IMR-90 (cell line): Measurements from ENCODE around the gene LBP. TPM values are rescaled to one million over a fixed set of nuclear protein-coding genes. Genes with fewer than 3 reads are reported as not detected.

Experiments used
- ATAC-seq: fragments of 200-7000 bp; cut with Tn5 transposase; 2 replicates; pipeline ENCODE4 v1.9.1; 2020; ENCODE audit warnings: low read depth, mild to moderate bottlenecking, moderate library complexity
- BruUV-seq: library from RNA; stranded (reverse); fragments of 400-500 nt; replicated peaks from 2 replicates; lab custom pipeline; 2021; lab: Mats Ljungman, UMichigan
- CTCF ChIA-PET: fragments of 300-600 bp; formaldehyde crosslinking; extraction: SDS; loops from one replicate; lab custom pipeline; 2021; ENCODE audit warnings: antibody characterized with exemption; lab: Yijun Ruan, JAX
- POLR2A ChIA-PET: fragments of 300-600 bp; sonication (Branson Sonifier 250); formaldehyde crosslinking; loops from one replicate; lab custom pipeline; 2022; ENCODE audit warnings: antibody characterized with exemption; ENCODE audit not compliant: unreplicated experiment; lab: Charles Lee
- DNase-seq: peaks from one replicate; pipeline ENCODE4 v3.0.0; 2013
- H2AFZ ChIP-seq: replicated peaks from 2 replicates; pipeline ENCODE3; 2013; ENCODE audit warnings: low read length, mild to moderate bottlenecking; ENCODE audit not compliant: poor library complexity
- H2AK5ac ChIP-seq: 2 replicates; pipeline ENCODE4 v1.6.1; 2013; ENCODE audit warnings: low read depth, low read length, inconsistent platforms
- H2AK9ac ChIP-seq: replicated peaks from 2 replicates; pipeline ENCODE3; 2013; ENCODE audit warnings: mild to moderate bottlenecking, low read depth, low read length, moderate library complexity; ENCODE audit not compliant: poor library complexity
- H2BK120ac ChIP-seq: 2 replicates; pipeline ENCODE4 v1.6.1; 2013; ENCODE audit warnings: low read depth, low read length, inconsistent platforms
- H2BK15ac ChIP-seq: 3 replicates; pipeline ENCODE4 v1.6.1; 2013; ENCODE audit warnings: low read depth, low read length, inconsistent platforms
- H2BK20ac ChIP-seq: 2 replicates; pipeline ENCODE4 v1.6.1; 2013; ENCODE audit warnings: low read depth, mild to moderate bottlenecking, inconsistent platforms, low read length, moderate library complexity
- H2BK5ac ChIP-seq: 2 replicates; pipeline ENCODE4 v1.6.1; 2013; ENCODE audit warnings: mild to moderate bottlenecking, low read depth, low read length, inconsistent platforms; ENCODE audit not compliant: poor library complexity, severe bottlenecking
- H3K14ac ChIP-seq: replicated peaks from 2 replicates; pipeline ENCODE4 v1.6.1; 2013; ENCODE audit warnings: low read depth, low read length, inconsistent platforms
- H3K18ac ChIP-seq: 2 replicates; pipeline ENCODE4 v1.6.1; 2013; ENCODE audit warnings: low read depth, low read length, control low read depth
- H3K23ac ChIP-seq: 2 replicates; pipeline ENCODE4 v1.6.1; 2013; ENCODE audit warnings: low read depth, low read length, inconsistent platforms
- H3K27ac ChIP-seq: 2 replicates; pipeline ENCODE4 v1.5.1; 2013; ENCODE audit warnings: mild to moderate bottlenecking, control low read depth, low read length; ENCODE audit not compliant: insufficient read depth
- H3K27me3 ChIP-seq: 2 replicates; pipeline ENCODE4 v1.6.1; 2013; ENCODE audit warnings: low read length; ENCODE audit not compliant: control insufficient read depth, insufficient read depth
- H3K36me3 ChIP-seq: 2 replicates; pipeline ENCODE4 v1.6.1; 2013; ENCODE audit warnings: low read length, mixed read lengths; ENCODE audit not compliant: control insufficient read depth, insufficient read depth
- H3K4ac ChIP-seq: 2 replicates; pipeline ENCODE4 v1.6.1; 2013; ENCODE audit warnings: low read depth, low read length, inconsistent platforms
- H3K4me1 ChIP-seq: 2 replicates; pipeline ENCODE4 v1.6.1; 2013; ENCODE audit warnings: low read length, mixed read lengths; ENCODE audit not compliant: control insufficient read depth, insufficient read depth
- H3K4me2 ChIP-seq: 2 replicates; pipeline ENCODE4 v1.6.1; 2013; ENCODE audit warnings: low read depth, mild to moderate bottlenecking, control low read depth, low read length, moderate library complexity
- H3K4me3 ChIP-seq: 2 replicates; pipeline ENCODE4 v1.5.1; 2013; ENCODE audit warnings: low read depth, mild to moderate bottlenecking, control low read depth, low read length, moderate library complexity; ENCODE audit not compliant: insufficient read depth
- H3K56ac ChIP-seq: 2 replicates; pipeline ENCODE4 v1.6.1; 2013; ENCODE audit warnings: low read length, inconsistent platforms; ENCODE audit not compliant: insufficient read depth; ENCODE audit errors: extremely low read depth
- H3K79me1 ChIP-seq, 2 experiments: 2 replicates each; pipeline ENCODE4 v1.6.1; 2013; ENCODE audit warnings: low read length in 2 of 2, inconsistent platforms in 1 of 2, low read depth in 1 of 2
- H3K9ac ChIP-seq: 2 replicates; pipeline ENCODE4 v1.6.1; 2013; ENCODE audit warnings: low read depth, low read length, control low read depth
- H3K9me1 ChIP-seq: 2 replicates; pipeline ENCODE4 v1.6.1; 2013; ENCODE audit warnings: low read length, inconsistent platforms; ENCODE audit not compliant: insufficient read depth
- H3K9me3 ChIP-seq: 2 replicates; pipeline ENCODE4 v1.6.1; 2013; ENCODE audit warnings: low read length; ENCODE audit not compliant: control insufficient read depth, insufficient read depth
- H4K20me1 ChIP-seq: 2 replicates; pipeline ENCODE4 v1.6.1; 2013; ENCODE audit warnings: low read length, inconsistent platforms; ENCODE audit not compliant: insufficient read depth
- H4K5ac ChIP-seq: 2 replicates; pipeline ENCODE4 v1.6.1; 2013; ENCODE audit warnings: mild to moderate bottlenecking, low read depth, low read length, control low read depth
- H4K8ac ChIP-seq, 2 experiments: 2 replicates each; pipeline ENCODE4 v1.6.1; 2013; ENCODE audit warnings: low read depth in 2 of 2, low read length in 2 of 2, control low read depth in 1 of 2, inconsistent platforms in 1 of 2
- H4K91ac ChIP-seq: 2 replicates; pipeline ENCODE4 v1.6.1; 2013; ENCODE audit warnings: low read depth, low read length, inconsistent platforms; ENCODE audit not compliant: insufficient read depth
- BHLHE40 ChIP-seq: fragments of 150-350 bp; IDR thresholded peaks from 2 replicates; pipeline ENCODE4 v1.6.1; 2016; ENCODE audit warnings: mild to moderate bottlenecking, low read depth, low read length
- CTCF ChIP-seq: conservative IDR thresholded peaks from 2 replicates; pipeline ENCODE4 v1.5.1; 2012; ENCODE audit warnings: mild to moderate bottlenecking, low read depth, low read length, improper control_type of control experiment
- FOS ChIP-seq: fragments of 150-350 bp; IDR thresholded peaks from 2 replicates; pipeline ENCODE4 v1.6.1; 2016; ENCODE audit warnings: low read depth, low read length
- MAFK ChIP-seq: IDR thresholded peaks from 2 replicates; pipeline ENCODE4 v1.6.1; 2012; ENCODE audit warnings: low read depth, low read length, improper control_type of control experiment
- MAZ ChIP-seq: IDR thresholded peaks from 2 replicates; pipeline ENCODE4 v1.6.1; 2012; ENCODE audit warnings: low read depth, mild to moderate bottlenecking, low read length, improper control_type of control experiment, moderate library complexity, borderline replicate concordance
- MXI1 ChIP-seq: IDR thresholded peaks from 2 replicates; pipeline ENCODE4 v1.6.1; 2012; ENCODE audit warnings: low read depth, mild to moderate bottlenecking, low read length, moderate library complexity, borderline replicate concordance
- NFE2L2 ChIP-seq: fragments of 150-350 bp; IDR thresholded peaks from 2 replicates; pipeline ENCODE4 v1.6.1; 2016; ENCODE audit warnings: low read depth, mild to moderate bottlenecking, low read length
- RAD21 ChIP-seq: IDR thresholded peaks from 2 replicates; pipeline ENCODE4 v1.6.1; 2012; ENCODE audit warnings: low read length, improper control_type of control experiment
- RFX5 ChIP-seq: IDR thresholded peaks from 2 replicates; pipeline ENCODE4 v1.8.0; 2012; ENCODE audit warnings: low read depth, mild to moderate bottlenecking, low read length, moderate library complexity
- dilution Hi-C: fragments of 300-500 bp; cut with HindIII; formaldehyde crosslinking; loops from one replicate; pipeline ENCODE4 v1.14.3; 2018; ENCODE audit warnings: low sequenced_read_pairs; ENCODE audit not compliant: unreplicated experiment
- in situ Hi-C: fragments of 300-500 bp; cut with MboI; formaldehyde crosslinking; loops from 3 replicates; pipeline ENCODE4 v1.14.3; 2019; ENCODE audit warnings: low sequenced_read_pairs, inconsistent platforms, mixed read lengths
- intact Hi-C: fragments of 100-400 bp; cut with micrococcal nuclease; formaldehyde crosslinking; loops from 2 replicates; pipeline ENCODE4 v1.10.0; 2022
- polyA plus RNA-seq, 3 experiments: library from polyadenylated mRNA; depleted of rRNA; stranded (reverse); fragments of >200 nt; gene quantifications; 2 replicates each; pipeline ENCODE4 v1.2.3, GENCODE V29; 2012; ENCODE audit warnings: low replicate concordance in 1 of 3
- total RNA-seq: library from RNA; depleted of rRNA; stranded (reverse); fragments of >200 nt; gene quantifications from 2 replicates; pipeline ENCODE4 v1.2.3, GENCODE V29; 2012

Gene LBP
- total and polyA plus RNA-seq, 2 of the 4 experiments (the other 2 are of a cell fraction) = not detected

GRCh38 chr20:38404016-38404415 lies 57.7 kb downstream of the LBP start:
- in situ Hi-C loops = no loop called here
- no peak overlapping the region for H4K91ac ChIP-seq

More at GRCh38 chr20:38404016-38404415, 57.7 kb downstream of the LBP start:
- Histone ChIP-seq H3K79me1 (no peaks in the 10 kb centered on the region), H3K4me1 (no peaks in the 10 kb centered on the region), H2BK20ac (no peak overlapping the region), H2AFZ (no peak overlapping the region), H3K9me3 (peaks cover 2% of the 10 kb centered on the region; the same call in 1 of the 2 replicates), H3K27me3 (0 out of 2 replicates have a peak, but pooled peaks cover 3% of the 10 kb centered on the region), H3K23ac (no peak overlapping the region), H2BK5ac (no peak overlapping the region), H2BK15ac (no peak overlapping the region), H3K36me3 (no peaks in the 10 kb centered on the region), H3K9me1 (no peaks in the 10 kb centered on the region), H3K4me2 (no peak overlapping the region), H3K14ac (no peak overlapping the region), H4K20me1 (no peaks in the 10 kb centered on the region), H4K8ac (no peak overlapping the region), H2AK9ac (no peak overlapping the region), H3K18ac (no peak overlapping the region), H4K5ac (no peak overlapping the region), H2AK5ac (no peak overlapping the region), H3K9ac (no peak overlapping the region), H3K4ac (no peak overlapping the region), H2BK120ac (no peak overlapping the region), H3K56ac (no peak overlapping the region), H3K4me3 (no peak overlapping the region), H3K27ac (no peak overlapping the region)
- TF ChIP-seq RAD21 (no peak), CTCF (no peak), FOS (no peak), MAZ (no peak), BHLHE40 (no peak), MXI1 (no peak), NFE2L2 (no peak), RFX5 (no peak), MAFK (no peak)
- ChIA-PET CTCF (no interaction called here), POLR2A (no interaction called here)
- intact Hi-C loops (no loop called here), dilution Hi-C loops (no loop called here)
- DNase-seq (no peak), ATAC-seq (no peak)
- BruUV-seq = no TSS peak
